Endothelial cell (in vitro differentiated cells): Measurements from ENCODE around the gene LMTK3. TPM values are rescaled to one million over a fixed set of nuclear protein-coding genes. Genes with fewer than 3 reads are reported as not detected.
"Not testable (repeated sequence)": the region's sequence is repeated elsewhere in the genome, so short reads cannot be mapped to it uniquely, and the experiment has no call there.

Source experiments
- DNase-seq: peaks from one replicate; pipeline ENCODE4 v3.0.0; 2021; ENCODE audit warnings: low spot score
- H3K27ac Mint-ChIP-seq: one replicate; pipeline ENCODE4 v1.8.0; 2021; ENCODE audit warnings: mixed read lengths, inconsistent platforms; ENCODE audit not compliant: unreplicated experiment
- H3K27me3 Mint-ChIP-seq: one replicate; pipeline ENCODE4 v1.8.0; 2021; ENCODE audit warnings: mild to moderate bottlenecking, moderate library complexity, mixed read lengths, inconsistent platforms; ENCODE audit not compliant: unreplicated experiment
- H3K36me3 Mint-ChIP-seq: one replicate; pipeline ENCODE4 v1.8.0; 2021; ENCODE audit warnings: mild to moderate bottlenecking, low read depth, mixed read lengths, inconsistent platforms; ENCODE audit not compliant: unreplicated experiment
- H3K4me1 Mint-ChIP-seq: one replicate; pipeline ENCODE4 v1.8.0; 2021; ENCODE audit warnings: mild to moderate bottlenecking, mixed read lengths, inconsistent platforms; ENCODE audit not compliant: unreplicated experiment
- H3K4me3 Mint-ChIP-seq: one replicate; pipeline ENCODE4 v1.8.0; 2021; ENCODE audit warnings: mild to moderate bottlenecking, mixed read lengths, inconsistent platforms; ENCODE audit not compliant: unreplicated experiment
- H3K9me3 Mint-ChIP-seq: one replicate; pipeline ENCODE4 v1.8.0; 2021; ENCODE audit warnings: mixed read lengths, inconsistent platforms; ENCODE audit not compliant: unreplicated experiment
- total RNA-seq: library from RNA; stranded (reverse); fragmentation: NEBNext Ultra II Directional; extraction: Animal tissue kit (Norgen Biotek cat#: 25700); gene quantifications from one replicate; pipeline ENCODE4 v1.2.1, GENCODE V29; 2021; ENCODE audit not compliant: unreplicated experiment
- TF ChIP-seq, protein P1 (sequence below): fragments of 200-600 bp; sonication (generic); IDR thresholded peaks from one replicate; pipeline ENCODE4 v1.5.0; 2021; ENCODE audit warnings: antibody characterized with exemption; ENCODE audit not compliant: unreplicated experiment

LMTK3 gene
- total RNA-seq, 1 donor from 2014 or later, result 3.0 TPM

DNA sequence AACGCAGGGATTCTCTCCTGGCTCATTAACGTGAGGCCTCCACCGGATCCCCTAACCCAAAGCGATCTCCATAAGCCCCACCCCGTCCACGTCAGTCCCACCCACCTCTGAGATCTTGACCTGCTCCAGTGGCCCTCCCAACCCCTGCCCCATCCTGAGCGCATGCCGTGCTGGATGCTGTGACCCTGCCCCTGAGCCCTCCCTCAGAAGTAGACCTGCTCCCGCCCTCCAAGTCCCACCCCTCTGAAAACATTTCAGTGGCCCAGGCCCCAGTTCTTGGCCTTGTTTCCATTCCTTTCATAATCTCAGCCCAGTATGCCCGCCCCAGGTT is 19.9 kb downstream of the LMTK3 start:
- Mint-ChIP-seq H3K27me3 (peaks cover 27% of the 10 kb centered on the region), H3K4me1 (peaks cover 24% of the 10 kb centered on the region), H3K4me3 (peak overlapping the region; percentile 28), H3K36me3 (no peaks in the 10 kb centered on the region), H3K27ac (no peak overlapping the region), H3K9me3 (no peaks in the 10 kb centered on the region)
- DNase-seq, result no peak
- TF ChIP-seq, protein P1, sequence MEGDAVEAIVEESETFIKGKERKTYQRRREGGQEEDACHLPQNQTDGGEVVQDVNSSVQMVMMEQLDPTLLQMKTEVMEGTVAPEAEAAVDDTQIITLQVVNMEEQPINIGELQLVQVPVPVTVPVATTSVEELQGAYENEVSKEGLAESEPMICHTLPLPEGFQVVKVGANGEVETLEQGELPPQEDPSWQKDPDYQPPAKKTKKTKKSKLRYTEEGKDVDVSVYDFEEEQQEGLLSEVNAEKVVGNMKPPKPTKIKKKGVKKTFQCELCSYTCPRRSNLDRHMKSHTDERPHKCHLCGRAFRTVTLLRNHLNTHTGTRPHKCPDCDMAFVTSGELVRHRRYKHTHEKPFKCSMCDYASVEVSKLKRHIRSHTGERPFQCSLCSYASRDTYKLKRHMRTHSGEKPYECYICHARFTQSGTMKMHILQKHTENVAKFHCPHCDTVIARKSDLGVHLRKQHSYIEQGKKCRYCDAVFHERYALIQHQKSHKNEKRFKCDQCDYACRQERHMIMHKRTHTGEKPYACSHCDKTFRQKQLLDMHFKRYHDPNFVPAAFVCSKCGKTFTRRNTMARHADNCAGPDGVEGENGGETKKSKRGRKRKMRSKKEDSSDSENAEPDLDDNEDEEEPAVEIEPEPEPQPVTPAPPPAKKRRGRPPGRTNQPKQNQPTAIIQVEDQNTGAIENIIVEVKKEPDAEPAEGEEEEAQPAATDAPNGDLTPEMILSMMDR, result no peak

DNA sequence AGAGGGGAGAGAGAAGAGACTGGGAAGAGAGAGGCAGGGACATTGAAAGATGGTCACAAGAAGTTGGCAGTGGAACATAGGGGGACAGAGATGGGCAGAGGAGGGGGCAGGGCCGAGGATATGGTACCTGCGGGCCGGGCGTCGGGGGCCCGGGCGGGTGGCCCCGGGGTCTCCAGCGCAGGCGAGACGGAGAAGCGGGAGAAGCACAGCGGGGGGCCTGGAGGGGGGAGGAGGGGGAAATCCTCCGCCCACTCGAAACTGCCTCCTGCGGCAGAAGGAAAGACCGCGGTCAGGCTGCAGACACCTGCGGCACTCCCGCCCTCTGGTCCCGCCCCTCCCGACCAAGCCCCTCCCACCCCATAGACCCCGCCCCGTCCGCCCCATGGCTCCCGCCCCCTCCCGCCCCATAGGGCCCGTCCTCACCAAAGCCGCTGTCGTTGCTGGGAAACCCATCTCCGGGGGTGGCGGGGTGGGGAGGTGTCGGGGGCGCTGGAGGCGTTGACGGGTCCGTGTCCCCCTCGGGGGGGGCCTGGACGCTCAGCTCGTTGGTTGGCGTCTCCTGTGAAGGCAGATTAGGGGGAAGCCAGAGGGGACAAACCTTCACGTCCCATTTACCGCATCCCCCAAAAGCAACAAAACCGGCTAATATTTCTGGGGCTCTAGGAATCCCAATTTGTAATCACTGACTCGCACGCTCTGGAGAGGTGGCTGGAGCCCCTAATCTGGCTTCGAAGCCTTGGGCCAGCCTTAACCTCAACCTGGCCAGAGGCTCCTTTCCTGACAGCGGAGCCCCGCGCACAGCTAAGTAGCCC is 20.4 kb downstream of the LMTK3 start:
- H3K9me3 Mint-ChIP-seq, result no peaks in the 10 kb centered on the region
- peak overlapping the region; percentile 31 for H3K4me3 Mint-ChIP-seq
- peaks cover 27% of the 10 kb centered on the region for H3K27me3 Mint-ChIP-seq
- no peak for DNase-seq
- TF ChIP-seq, protein P1, result no peak
- no peak overlapping the region for H3K27ac Mint-ChIP-seq
- peaks cover 24% of the 10 kb centered on the region for H3K4me1 Mint-ChIP-seq
- no peaks in the 10 kb centered on the region for H3K36me3 Mint-ChIP-seq

DNA sequence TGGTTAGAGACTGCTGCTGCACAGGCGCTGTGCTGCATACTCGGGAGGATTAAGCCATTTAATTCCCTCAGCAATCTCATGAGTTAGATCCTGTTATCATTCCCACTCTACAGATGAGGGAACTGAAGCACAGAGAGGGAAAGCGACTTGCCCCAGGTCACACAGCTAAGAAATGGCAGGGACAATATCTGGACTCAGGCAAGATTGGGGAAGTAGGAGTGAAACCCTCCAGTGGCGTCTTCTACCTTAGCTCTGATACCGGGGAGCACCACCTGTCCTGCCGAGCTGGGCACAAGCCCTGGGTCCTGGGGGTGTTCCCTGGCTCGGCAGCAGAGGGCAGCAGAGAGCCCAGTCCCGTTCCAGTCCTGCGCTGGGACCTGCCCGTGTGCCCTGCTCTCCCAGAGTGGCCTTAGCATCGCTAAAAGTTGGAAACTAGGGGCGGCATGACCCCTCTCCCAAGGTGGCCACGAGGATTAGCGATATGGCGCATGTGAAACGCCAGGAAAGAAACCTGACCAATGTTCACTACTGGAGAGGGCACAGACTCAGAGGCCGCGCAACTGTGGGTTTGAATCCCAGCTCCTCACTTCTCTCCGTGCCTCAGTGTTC is 21.9 kb downstream of the LMTK3 start:
- Mint-ChIP-seq H3K4me1 (peaks cover 13% of the 10 kb centered on the region), H3K4me3 (no peak overlapping the region), H3K36me3 (no peaks in the 10 kb centered on the region), H3K27ac (no peak overlapping the region), H3K27me3 (peaks cover 25% of the 10 kb centered on the region), H3K9me3 (no peaks in the 10 kb centered on the region)
- TF ChIP-seq, protein P1, result peak; percentile 83
- DNase-seq, result peak; percentile 95

DNA sequence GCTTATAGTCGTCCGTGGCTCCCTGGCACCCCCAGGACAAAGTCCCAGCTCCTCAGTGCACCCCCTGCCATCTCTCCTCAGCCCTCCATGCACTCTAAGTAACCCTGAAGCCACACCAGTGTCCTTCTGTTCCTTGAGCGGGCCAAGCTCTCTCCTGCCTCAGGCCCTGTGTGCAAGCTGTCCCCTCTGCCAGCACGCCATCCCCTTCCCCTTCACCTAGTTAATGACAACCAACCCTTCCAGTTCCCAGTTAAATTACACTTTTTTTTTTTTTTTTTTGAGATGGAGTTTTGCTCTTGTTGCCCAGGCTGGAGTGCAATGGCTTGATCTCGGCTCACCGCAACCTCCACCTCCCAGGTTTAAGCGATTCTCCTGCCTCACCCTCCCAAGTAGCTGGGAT is 23.2 kb downstream of the LMTK3 start:
- not testable (repeated sequence) for DNase-seq, H3K9me3 Mint-ChIP-seq, H3K36me3 Mint-ChIP-seq, H3K27ac Mint-ChIP-seq
- H3K4me1 Mint-ChIP-seq, result peaks cover 21% of the 10 kb centered on the region
- H3K27me3 Mint-ChIP-seq, result peaks cover 25% of the 10 kb centered on the region
- H3K4me3 Mint-ChIP-seq, result peak overlapping the region; percentile 51

DNA sequence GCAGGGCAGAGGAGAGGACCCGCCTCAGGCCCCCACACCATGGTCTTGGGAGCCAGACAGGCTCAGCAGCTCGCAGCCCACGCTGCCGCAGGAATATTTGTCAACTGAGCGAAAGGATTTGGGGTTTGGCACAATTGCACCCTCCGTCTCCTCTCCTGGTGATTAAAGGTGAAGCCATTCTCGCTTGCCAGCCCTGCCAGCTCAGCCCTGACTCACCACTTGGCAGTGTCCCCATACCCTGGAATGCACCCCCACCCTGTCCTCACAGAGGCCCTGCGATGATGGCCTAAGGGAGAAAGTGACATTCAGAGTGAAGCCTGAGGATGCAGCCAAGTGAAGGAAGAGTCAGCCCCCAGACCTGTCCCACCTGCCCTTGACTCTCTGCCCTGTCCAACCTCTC is 23.7 kb downstream of the LMTK3 start:
- Mint-ChIP-seq H3K27ac (no peak overlapping the region), H3K4me3 (no peak overlapping the region), H3K9me3 (no peaks in the 10 kb centered on the region), H3K27me3 (peaks cover 24% of the 10 kb centered on the region), H3K36me3 (no peaks in the 10 kb centered on the region), H3K4me1 (peaks cover 21% of the 10 kb centered on the region)
- TF ChIP-seq, protein P1, result no peak
- DNase-seq, result no peak
